ENCODE results near the gene MAVS. TPM values are rescaled to one million over a fixed set of nuclear protein-coding genes. Genes with fewer than 3 reads are reported as not detected.
"Not testable (repeated sequence)": the region's sequence is repeated elsewhere in the genome, so short reads cannot be mapped to it uniquely, and the experiment has no call there.

Gene MAVS
- total RNA-seq, 1 donor from 2014 or later, result 37.9 TPM

GRCh38 chr20:3825526-3825925, 21.1 kb upstream of the MAVS start:
- no peak for TF ChIP-seq CTCF (IDR thresholded peaks at IDR 0.05)
- Mint-ChIP-seq H3K27me3 (ENCODE audit: low read depth) (no peaks in the 10 kb centered on the region), H3K4me1 (ENCODE audit: low read depth) (peaks cover 14% of the 10 kb centered on the region), H3K4me3 (ENCODE audit: unreplicated experiment) (no peak overlapping the region), H3K36me3 (ENCODE audit: low read depth) (peaks cover 15% of the 10 kb centered on the region), H3K9me3 (ENCODE audit: low read depth) (no peaks in the 10 kb centered on the region), H3K27ac (ENCODE audit: unreplicated experiment) (no peak overlapping the region)
- no peak for DNase-seq (ENCODE audit: low spot score)

- H3K9me3 Mint-ChIP-seq (ENCODE audit: low read depth), result no peaks in the 10 kb centered on the region
- no peak for DNase-seq (ENCODE audit: low spot score)
- peaks cover 15% of the 10 kb centered on the region for H3K36me3 Mint-ChIP-seq (ENCODE audit: low read depth)
- peaks cover 6% of the 10 kb centered on the region for H3K4me1 Mint-ChIP-seq (ENCODE audit: low read depth)
- no peak overlapping the region for H3K4me3 Mint-ChIP-seq (ENCODE audit: unreplicated experiment)
- H3K27ac Mint-ChIP-seq (ENCODE audit: unreplicated experiment), result no peak overlapping the region
- no peaks in the 10 kb centered on the region for H3K27me3 Mint-ChIP-seq (ENCODE audit: low read depth)
- no peak for TF ChIP-seq CTCF (IDR thresholded peaks at IDR 0.05)
Observed at GRCh38 chr20:3826420-3826819, 20.2 kb upstream of the MAVS start.

- Mint-ChIP-seq H3K27ac (ENCODE audit: unreplicated experiment) (no peak overlapping the region), H3K4me1 (ENCODE audit: low read depth) (no peaks in the 10 kb centered on the region), H3K9me3 (ENCODE audit: low read depth) (no peaks in the 10 kb centered on the region), H3K4me3 (ENCODE audit: unreplicated experiment) (no peak overlapping the region), H3K27me3 (ENCODE audit: low read depth) (no peaks in the 10 kb centered on the region), H3K36me3 (ENCODE audit: low read depth) (peaks cover 13% of the 10 kb centered on the region)
- no peak for DNase-seq (ENCODE audit: low spot score)
- TF ChIP-seq CTCF (IDR thresholded peaks at IDR 0.05), result no peak
Observed at GRCh38 chr20:3828798-3829197, 17.8 kb upstream of the MAVS start.

- not testable (repeated sequence) for H3K27ac Mint-ChIP-seq (ENCODE audit: unreplicated experiment); DNase-seq (ENCODE audit: low spot score); H3K4me1 Mint-ChIP-seq (ENCODE audit: low read depth); H3K27me3 Mint-ChIP-seq (ENCODE audit: low read depth); H3K9me3 Mint-ChIP-seq (ENCODE audit: low read depth); H3K4me3 Mint-ChIP-seq (ENCODE audit: unreplicated experiment)
- H3K36me3 Mint-ChIP-seq (ENCODE audit: low read depth), result peaks cover 13% of the 10 kb centered on the region
Observed at GRCh38 chr20:3829891-3830290, 16.7 kb upstream of the MAVS start.

GRCh38 chr20:3836132-3836531, 10.5 kb upstream of the MAVS start:
- Mint-ChIP-seq H3K4me1 (ENCODE audit: low read depth) (no peaks in the 10 kb centered on the region), H3K4me3 (ENCODE audit: unreplicated experiment) (no peak overlapping the region), H3K27ac (ENCODE audit: unreplicated experiment) (no peak overlapping the region), H3K9me3 (ENCODE audit: low read depth) (peaks cover 4% of the 10 kb centered on the region), H3K27me3 (ENCODE audit: low read depth) (no peaks in the 10 kb centered on the region), H3K36me3 (ENCODE audit: low read depth) (peaks cover 6% of the 10 kb centered on the region)
- no peak for TF ChIP-seq CTCF (IDR thresholded peaks at IDR 0.05)
- no peak for DNase-seq (ENCODE audit: low spot score)

GRCh38 chr20:3839328-3839727, 7.3 kb upstream of the MAVS start:
- Mint-ChIP-seq H3K27me3 (ENCODE audit: low read depth) (no peaks in the 10 kb centered on the region), H3K4me1 (ENCODE audit: low read depth) (peaks cover 3% of the 10 kb centered on the region), H3K36me3 (ENCODE audit: low read depth) (peaks cover 6% of the 10 kb centered on the region), H3K27ac (ENCODE audit: unreplicated experiment) (no peak overlapping the region), H3K9me3 (ENCODE audit: low read depth) (peaks cover 4% of the 10 kb centered on the region), H3K4me3 (ENCODE audit: unreplicated experiment) (no peak overlapping the region)
- no peak for DNase-seq (ENCODE audit: low spot score)
- no peak for TF ChIP-seq CTCF (IDR thresholded peaks at IDR 0.05)

GRCh38 chr20:3840201-3840600, 6.4 kb upstream of the MAVS start:
- not testable (repeated sequence) for H3K27ac Mint-ChIP-seq (ENCODE audit: unreplicated experiment); H3K4me1 Mint-ChIP-seq (ENCODE audit: low read depth); H3K27me3 Mint-ChIP-seq (ENCODE audit: low read depth); H3K9me3 Mint-ChIP-seq (ENCODE audit: low read depth); H3K36me3 Mint-ChIP-seq (ENCODE audit: low read depth); H3K4me3 Mint-ChIP-seq (ENCODE audit: unreplicated experiment); DNase-seq (ENCODE audit: low spot score)

Data from chondrocyte (in vitro differentiated cells).